Non-pigmented ciliary epithelial cell (primary cell): Measurements from ENCODE around the gene PRDM11.
A peak's percentile ranks its signal among the peaks of the same experiment; 100 is the strongest.
"Not testable (repeated sequence)": the region's sequence is repeated elsewhere in the genome, so short reads cannot be mapped to it uniquely, and the experiment has no call there.

Experiments
- DNase-seq: peaks from one replicate; pipeline ENCODE4 v3.0.0-alpha.2; 2010; ENCODE audit warnings: low read depth

The PRDM11 gene

GRCh38 chr11:45233121-45233803 lies 86.8 kb downstream of the PRDM11 start:
- no peak for DNase-seq

- DNase-seq: no peak
Observed at GRCh38 chr11:45233804-45234170, 87.3 kb downstream of the PRDM11 start.

DNA sequence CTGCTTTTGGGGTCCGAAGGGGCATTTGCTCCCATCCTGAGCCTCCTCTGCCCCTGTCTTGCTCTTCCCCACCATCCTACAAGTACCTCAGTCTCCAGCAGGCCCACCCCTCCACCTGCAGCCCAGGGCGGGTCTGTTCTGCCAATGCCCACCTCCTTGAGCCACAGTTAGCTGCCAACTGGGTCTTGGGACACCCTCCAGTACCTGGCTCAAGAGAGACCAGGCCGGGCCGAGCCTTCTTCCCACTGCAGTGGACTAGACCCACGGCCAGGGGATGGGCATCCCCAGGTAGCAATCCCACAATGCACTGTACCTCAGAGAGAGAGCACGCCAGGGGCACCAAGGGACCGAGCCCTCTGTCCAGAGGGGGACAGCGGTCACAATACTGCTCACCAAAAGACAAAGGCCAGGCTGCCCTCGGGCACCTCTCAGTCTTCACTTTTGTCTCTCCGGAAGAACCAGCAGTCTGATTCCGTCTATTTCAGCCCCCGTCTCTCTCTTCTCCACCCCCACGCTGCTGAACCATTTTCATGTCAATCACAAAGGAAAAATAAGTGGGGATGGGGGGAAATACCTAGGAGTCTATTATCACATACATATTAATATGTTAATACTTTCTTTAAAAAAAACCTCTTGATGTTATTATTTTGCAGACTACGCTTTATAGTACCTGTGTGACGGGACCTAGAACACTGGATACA lies 88.0 kb downstream of the PRDM11 start:
- DNase-seq: no peak

DNA sequence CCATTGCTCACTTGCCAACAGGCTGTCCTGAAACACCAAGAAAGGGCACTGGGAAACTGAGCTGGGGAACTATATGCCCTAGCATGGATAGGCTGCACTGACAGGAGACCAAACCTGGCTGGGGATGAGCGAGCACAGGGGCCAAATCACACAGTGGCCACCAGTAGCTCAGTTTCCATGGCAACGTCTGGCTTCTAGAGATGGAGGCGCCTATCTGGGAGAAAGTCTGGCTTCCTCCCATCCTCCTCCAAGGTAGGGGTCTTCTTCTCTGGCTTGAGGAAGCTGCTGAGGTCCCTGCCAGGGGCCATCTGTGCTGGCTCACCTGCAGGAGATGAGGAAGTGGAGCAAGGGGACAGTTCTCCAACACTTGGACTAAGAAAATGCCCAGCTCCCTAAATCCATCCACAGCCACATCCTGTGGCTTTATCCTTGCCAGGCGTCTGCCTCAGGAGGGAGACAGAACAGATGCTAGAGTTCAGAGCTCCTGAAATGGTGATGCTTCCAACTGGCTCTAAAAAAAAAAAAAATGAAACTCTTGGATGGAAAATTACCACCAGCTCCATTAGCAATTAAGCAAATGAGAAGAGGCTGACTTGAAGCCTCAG lies 91.4 kb downstream of the PRDM11 start:
- DNase-seq: no peak

GRCh38 chr11:45238724-45239123 lies 92.3 kb downstream of the PRDM11 start:
- DNase-seq: peak; percentile 63

- DNase-seq: no peak
Observed at GRCh38 chr11:45239733-45240132, 93.3 kb downstream of the PRDM11 start.

GRCh38 chr11:45243967-45244366 lies 97.5 kb downstream of the PRDM11 start:
- no peak for DNase-seq

DNA sequence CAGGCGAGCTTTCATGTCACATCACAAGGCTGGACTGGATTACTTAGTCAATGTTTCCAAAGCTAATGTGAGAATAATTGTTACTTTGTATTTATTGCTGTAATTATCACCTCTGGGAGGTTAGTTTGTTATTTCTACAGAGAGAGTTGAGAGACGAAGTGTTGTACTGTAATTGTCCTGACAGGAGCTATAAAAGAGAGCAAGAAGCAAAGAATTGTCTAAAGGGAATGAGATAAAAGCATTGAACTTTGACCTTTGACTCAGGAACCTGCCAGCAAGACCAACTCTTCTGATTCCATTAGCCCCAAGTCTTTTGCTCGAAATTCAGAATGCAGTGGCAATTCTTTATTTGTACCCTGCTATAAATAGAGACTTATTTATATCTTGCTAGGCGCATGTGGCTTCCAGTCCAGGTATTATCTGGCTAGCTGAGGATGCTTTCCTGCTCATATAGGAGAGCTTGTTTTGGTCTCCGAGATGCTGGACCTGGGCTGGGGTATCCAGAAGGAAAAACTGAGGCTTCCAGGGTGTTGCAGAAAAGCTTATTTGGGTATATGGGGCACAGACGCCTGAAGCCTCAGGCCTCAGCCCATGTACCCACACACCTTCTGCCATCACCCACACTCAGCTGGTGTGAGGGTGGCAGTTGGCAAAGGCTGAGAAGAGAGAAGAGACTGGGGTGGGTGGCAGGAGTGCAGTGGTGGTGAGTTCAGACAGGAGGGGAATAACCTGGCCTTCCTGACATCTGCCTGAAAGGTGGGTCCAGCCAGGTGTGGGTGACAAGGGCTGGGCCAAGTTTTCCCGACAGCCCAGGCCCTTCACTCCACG lies 99.0 kb downstream of the PRDM11 start:
- no peak for DNase-seq

- DNase-seq: no peak
Observed at GRCh38 chr11:45246241-45246640, 99.8 kb downstream of the PRDM11 start.

GRCh38 chr11:45247433-45247832 lies 101.0 kb downstream of the PRDM11 start:
- DNase-seq: no peak

DNA sequence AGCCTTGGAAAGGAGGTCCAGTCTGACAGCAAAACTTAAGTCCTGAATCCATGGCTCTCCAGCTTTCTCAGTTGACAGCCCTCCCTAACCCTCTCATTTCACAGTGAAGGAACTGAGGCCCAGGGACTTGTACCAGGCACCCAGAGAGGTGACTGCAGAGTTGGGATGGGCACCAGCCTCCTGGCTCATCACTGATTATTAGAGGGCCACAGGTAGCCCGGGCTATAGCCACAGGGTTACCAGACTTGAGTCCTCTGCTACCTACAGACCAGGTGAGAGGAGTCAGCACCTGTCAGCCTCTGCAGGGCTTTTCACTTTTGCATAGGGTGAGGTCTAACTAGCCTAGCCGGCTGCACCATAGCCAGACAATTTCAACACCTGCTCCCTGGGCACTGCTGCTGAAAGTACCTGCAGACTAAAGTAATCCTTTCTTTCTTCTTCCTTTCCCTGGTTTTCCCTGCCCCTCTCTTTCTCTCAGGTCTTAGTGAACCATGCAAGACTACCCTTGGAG lies 102.1 kb downstream of the PRDM11 start:
- no peak for DNase-seq

DNA sequence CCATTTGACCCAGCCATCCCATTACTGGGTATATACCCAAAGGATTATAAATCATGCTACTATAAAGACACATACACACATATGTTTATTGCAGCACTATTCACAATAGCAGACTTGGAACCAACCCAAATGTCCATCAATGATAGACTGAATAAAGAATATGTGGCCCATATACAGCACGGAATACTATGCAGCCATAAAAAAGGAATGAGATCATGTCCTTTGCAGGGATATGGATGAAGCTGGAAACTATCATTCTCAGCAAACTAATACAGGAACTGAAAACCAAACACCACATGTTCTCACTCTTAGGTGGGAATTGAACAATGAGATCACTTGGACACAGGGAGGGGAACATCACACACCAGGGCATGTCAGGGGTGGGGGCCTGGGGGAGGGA lies 102.9 kb downstream of the PRDM11 start:
- DNase-seq: not testable (repeated sequence)

- no peak for DNase-seq
Observed at GRCh38 chr11:45250035-45250718, 103.7 kb downstream of the PRDM11 start.

DNA sequence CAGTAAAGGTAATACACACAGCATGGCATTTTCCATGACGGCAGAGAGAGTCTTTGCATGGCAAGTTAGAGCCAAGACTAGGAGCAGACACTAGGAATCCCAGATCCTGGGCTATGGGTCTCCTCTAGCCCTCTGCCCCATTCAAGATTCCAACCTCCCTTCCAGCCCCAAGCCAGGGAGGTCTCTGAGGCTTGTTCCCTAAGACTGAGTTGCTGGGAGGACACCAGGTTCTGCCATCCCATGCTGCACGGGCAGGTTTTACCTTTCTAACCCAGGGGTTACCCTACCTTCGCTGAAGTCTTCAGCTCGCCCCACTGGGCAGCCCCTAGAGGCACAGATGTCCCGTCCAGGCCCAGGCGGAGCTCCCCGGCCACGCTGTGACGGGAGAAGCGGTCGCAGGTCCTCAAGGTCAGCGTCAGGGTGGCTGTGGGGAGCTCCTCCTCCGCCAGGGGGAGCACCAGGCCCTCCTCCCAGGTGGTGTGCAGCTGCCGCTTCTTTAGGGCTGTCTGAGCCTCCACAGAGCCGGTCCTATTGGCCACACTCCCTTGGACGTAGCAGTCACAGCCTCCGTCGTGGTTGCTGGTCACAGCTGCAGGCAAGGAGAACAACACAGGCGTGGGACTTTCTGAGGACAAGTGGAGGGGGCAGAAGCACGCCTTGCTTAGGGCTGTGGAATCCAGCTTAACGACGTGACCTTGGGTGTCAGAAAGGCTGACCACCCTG lies 105.9 kb downstream of the PRDM11 start:
- no peak for DNase-seq

GRCh38 chr11:45252877-45253276 lies 106.4 kb downstream of the PRDM11 start:
- DNase-seq: no peak

GRCh38 chr11:45253640-45254039 lies 107.2 kb downstream of the PRDM11 start:
- no peak for DNase-seq

GRCh38 chr11:45254070-45254469 lies 107.6 kb downstream of the PRDM11 start:
- DNase-seq: no peak

- no peak for DNase-seq
Observed at GRCh38 chr11:45258982-45259530, 112.6 kb downstream of the PRDM11 start.

GRCh38 chr11:45259592-45259991 lies 113.2 kb downstream of the PRDM11 start:
- DNase-seq: no peak

GRCh38 chr11:45260071-45260470 lies 113.6 kb downstream of the PRDM11 start:
- no peak for DNase-seq

- DNase-seq: no peak
Observed at GRCh38 chr11:45262900-45263299, 116.5 kb downstream of the PRDM11 start.
